GM21528 (cell line): ENCODE results near the gene ACSF3.

Experiments used
- ATAC-seq: cut with Tn5 transposase; IDR thresholded peaks from one replicate; pipeline ENCODE4 v1.9.1; 2021; ENCODE audit warnings: mild to moderate bottlenecking, moderate library complexity; ENCODE audit not compliant: unreplicated experiment, low FRiP score

Gene ACSF3

DNA sequence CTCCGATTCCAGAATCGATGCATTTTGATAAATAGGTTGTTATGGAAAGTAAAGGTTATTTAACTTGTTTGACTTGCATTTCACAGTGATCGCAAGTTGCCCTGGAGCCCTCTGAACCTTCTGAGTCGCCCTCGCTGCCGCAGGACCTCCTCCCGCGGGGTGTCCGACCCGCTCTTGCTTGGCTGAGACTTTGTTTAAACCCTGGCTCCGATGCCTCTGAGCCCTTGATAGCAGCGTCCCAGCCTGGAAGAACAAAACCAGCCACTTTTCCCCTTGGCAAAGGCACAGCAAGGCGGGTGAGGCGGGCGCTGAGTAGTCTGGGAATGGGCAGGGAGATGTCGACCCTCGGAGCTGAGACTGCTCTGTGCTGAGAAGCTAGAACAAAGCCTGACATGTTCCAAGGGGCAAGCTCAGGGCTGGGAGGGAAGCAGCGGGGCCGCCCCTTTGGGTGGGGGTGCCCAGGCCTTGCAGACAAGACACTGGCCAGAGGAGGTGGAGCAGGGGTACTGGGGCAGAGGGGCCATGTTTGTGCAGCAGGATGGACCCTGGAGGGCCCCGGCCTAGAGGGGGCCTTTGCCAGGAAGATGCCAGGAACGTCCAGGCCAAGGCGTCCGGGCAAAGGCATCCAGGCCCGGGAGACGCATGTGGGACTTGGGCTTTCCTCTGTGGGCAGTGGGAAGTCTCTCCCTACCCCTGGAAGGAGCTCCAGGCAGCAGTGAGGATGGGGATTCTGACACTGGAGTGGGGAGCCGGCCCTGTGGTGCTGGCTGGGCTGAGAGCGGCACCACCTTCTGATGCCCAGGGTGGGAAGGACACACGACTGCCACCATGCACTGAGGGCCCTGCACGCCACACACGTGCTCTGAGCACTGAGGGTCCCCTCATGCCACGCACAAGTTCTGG, 47.6 kb downstream of the ACSF3 start:
- no peak for ATAC-seq

DNA sequence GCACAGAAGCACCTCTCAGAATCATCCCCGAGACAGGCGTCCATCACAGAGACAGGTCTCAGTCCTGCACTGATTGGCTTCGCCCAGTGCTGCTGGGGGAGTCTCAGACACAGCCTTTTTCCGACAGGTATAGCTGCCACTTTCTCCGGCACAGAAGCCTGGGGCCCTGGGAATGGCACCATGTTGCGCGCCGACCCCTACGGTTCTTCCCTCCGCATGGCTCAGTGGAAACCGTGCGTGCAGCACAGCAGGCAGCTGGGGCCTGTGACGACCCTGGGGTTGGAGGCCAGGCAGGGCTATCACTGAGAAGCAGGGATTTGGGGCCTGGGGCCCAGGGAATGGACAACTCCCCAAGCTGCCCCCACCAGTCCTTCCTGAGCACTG, 48.2 kb downstream of the ACSF3 start:
- no peak for ATAC-seq

DNA sequence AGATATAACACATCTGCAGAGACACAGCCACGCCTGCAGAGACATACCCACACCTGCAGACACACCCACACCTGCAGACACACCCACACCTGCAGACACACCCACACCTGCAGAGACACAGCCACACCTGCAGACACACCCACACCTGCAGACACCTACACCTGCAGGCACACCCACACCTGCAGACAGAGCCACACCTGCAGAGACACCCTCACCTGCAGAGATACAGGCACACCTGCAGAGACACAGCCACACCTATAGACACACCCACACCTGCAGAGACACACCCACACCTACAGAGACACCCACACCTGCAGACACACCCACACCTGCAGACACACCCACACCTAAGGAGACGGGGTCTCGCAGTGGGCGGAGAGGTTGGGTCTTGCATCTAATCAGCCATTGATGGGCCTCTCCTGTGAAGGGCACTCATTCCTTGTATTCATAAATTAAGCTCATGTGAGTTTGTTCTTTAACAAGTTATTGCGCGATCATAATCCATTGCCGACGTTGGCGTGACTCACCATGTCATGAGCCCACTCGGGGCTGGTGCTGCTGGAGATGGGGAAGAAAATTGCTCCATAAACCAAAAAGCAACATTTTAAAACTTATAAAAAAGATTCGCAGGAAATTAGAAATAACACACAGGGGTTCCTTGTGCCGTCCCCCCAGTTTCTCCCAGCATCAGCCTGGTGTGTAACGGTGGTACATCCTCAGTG, 49.0 kb downstream of the ACSF3 start:
- ATAC-seq: no peak

DNA sequence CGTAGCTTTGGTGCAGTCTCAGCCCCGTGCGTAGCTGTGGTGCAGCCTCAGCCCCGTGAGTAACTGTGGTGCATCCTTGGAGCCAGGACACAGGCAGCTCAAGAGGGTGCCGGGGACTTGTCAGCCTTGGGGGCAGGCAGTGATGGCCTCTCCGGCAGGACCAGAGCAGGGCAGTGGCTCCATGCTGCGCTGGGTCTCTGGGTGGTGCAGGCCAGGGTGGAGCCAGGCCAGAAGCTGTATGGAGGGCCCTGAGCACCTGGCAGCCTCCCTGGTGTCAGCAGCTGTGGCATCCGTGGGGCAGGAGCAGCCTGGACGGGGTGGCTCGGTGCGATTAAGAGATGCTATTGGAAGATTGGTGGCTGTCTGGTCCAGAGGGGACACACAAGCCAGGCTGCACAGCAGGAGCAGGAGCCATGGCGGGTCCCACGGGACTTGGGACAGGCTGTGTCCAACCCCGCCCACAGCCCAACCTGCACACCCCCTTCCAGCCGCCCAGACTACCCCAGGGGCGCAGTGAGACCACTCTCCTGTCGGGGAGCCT, 49.6 kb downstream of the ACSF3 start:
- no peak for ATAC-seq

DNA sequence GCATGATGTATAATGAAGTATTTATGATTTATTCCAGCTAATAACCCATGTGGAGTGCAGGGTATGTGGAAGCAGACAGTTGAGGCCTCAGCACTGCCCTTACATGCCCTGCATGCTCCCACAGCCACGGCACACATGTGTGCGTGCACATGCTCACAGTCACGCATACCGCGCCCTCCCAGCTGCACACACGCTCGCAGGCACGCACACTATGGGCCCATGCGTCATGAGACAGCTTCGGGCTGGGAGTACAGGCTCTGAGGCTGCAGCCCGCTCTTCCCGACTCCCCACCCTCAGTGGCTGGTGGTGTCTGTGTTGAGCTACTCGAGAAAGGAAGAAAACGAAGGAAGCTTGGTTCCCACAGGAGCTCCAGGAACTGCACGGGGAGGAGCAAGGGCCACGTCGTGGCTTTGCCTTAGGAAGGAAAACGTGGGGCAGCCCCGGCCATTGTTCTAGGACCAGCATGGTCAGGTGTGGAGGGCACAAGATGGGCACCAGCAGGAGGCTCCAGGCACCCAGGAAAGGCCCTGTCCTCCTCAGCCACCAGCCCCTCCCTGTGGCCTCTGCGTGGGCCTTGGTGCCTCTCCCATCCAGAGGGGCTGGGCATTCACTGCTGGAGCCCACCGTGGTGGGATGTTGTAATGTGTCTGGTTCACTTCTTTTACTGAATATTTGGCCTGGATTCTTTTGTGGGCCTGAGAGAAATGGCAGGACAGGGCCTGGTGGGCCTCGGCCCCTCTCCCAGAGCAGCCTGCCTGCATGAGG, 50.4 kb downstream of the ACSF3 start:
- no peak for ATAC-seq

DNA sequence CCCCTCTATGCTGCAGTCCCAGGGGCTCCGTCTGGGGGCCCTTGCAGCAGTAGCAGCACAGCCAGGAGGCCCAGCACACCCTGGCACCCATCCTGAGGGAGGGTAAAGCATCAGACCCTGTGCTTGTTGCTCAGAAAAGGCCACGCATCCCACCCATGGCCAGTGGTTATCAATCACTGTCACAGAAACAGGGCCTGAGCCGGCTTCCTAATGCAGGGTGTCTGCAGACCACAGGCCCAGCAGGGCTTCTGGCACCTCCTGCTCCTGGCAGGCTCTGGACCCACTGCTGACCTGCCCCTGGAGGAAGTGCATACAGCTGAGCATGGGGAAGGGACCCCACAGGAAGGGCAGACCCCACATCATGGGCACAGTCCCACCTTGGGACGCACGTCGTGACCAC, 51.0 kb downstream of the ACSF3 start:
- no peak for ATAC-seq

DNA sequence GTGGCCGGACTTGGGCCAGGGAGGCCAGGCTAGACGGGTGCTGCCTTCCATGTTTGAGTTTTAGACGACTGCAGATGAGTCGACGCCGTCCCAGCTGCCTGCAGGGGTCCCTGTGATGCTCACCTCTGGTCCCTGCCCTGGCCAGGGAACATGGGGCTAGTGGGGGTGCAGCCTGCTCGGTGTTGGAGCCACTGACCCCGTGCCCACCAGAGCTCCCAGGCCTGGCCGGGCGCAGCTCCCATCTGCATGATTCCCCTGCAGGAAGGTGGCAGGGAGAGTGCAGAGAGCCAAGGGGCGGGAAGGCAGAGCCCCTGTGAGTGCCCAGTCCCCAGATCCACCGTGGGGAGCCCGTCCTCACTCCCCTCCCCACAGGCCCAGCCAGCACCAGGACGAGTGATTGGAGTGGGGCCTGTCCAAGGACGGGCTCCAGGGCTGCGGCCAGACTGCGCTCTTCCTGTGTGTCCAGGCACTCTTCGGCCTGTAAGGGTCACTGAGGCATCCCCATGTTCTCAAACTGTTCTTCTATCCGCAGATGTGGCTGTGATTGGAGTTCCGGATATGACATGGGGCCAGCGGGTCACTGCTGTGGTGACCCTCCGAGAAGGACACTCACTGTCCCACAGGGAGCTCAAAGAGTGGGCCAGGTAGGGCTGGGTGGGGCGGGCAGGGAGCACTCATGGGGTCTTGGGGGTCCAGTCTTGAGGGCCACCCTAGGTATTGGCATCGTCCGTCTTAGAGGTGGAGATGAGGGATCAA, 51.9 kb downstream of the ACSF3 start:
- no peak for ATAC-seq

DNA sequence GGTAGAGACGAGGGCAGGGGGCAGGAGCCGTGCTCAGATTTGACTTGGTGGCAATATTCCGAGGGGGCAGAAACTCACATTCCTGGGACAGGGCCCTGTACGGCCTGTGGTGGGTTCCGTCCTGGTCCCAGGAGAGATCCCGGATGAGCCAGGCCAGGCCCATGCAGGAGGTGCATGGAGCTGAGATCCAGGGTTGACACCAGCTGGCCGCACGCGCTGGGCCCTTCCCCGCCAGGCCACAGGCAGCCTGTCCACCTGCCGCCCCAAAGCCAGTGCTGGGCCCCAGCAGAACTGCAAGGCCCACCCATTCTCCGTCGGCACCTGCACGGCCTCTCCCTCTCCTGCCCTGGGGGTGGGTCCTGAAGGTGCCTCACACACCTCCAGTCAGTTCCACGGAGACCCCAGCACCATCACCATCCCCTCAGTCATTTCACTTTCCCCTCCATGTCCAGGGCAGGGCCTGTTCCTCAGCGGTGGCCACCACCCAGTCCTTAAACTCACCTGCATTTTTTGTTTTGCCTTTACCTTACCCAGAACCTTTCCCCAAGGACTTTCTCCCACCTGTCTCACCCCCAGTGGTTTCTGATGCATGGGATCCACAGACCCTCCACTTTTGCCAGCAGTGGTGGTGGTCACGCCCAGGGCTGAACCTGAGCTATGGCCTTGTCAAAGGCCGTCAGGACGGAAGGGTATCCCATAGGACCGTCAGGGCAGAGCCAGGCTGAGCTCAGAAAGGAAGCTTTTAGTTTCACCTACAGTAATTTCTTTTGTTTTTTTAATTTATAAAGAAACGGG, 52.8 kb downstream of the ACSF3 start:
- ATAC-seq: no peak

DNA sequence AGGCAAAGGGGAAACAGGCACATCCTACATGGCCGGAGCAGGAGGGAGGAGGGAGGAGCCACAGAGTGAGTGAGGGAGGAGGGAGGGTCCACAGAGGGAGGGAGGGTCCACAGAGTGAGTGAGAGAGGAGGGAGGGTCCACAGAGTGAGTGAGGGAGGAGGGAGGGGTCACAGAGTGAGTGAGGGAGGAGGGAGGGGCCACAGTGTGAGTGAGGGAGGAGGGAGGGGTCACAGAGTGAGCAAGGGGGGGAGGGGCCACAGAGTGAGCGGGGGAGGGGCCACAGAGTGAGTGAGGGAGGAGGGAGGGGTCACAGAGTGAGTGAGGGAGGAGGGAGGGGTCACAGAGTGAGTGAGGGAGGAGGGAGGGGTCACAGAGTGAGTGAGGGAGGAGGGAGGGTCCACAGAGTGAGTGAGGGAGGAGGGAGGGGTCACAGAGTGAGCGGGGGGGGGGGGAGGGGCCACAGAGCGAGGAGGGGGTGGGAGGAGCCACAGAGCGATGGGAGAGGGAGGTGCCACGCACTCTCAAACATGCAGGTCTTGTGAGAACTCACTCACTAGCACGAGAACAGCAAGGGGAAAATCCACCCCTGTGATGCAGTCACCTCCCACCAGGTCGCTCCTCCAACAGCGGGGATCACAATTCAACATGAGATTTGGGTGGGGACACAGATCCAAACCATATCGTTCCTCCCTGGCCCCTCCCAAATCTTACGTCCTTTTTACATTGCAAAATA, 53.6 kb downstream of the ACSF3 start:
- no peak for ATAC-seq

DNA sequence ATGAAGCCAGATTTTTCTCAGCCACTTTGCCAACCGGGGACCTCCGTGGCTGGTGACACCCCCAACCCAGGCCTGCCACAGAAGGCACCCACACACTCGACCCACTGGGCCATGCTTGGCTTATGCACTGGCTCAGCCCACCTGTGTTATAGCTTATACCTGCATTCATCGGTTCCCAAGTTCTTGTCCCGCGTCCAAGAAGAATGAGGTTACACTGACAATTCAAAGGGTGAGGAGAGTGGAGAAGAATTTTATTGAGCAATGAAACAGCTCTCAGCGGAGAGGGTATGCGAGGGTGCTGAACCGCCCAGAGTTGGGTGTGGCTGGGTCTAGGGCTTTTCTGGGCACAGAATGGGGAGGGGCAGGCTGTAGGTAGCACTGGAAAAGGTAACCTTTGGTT, 55.7 kb downstream of the ACSF3 start:
- no peak for ATAC-seq

DNA sequence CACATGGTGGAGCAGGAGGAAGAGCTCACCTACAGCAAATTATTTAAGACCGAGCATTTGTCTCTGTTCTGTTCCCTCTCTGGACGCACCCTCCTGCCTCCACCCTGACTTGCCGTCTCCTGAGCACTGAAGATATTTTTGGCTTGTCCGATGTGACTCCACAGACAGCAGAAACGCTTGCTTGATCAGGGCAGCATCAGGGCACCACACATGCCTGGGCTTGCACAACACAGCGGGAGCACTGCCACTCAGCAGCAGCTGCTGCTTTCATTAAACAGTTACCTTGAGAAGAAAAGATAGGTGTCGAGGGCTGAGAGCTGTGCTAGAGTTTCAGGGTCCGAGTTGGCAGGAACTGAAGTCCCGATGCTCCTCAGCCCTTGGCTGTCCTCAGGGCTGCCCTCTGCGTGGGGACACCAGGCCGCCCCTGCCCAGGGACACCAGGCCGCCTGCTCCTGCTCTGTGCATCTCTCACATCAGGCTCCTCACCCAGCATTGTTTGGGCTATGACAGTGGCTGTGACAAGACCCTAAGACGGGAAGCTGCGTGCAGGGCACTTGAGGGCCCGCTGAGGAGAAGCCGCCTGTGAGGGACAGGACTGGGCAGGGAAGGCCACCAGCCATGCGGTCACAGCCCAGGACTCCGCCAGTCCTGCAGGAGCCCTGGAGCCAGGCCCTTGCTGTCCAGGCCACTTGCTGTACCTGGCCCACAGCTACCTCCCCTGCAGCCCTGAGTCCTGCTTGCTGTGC, 56.6 kb downstream of the ACSF3 start:
- ATAC-seq: no peak

DNA sequence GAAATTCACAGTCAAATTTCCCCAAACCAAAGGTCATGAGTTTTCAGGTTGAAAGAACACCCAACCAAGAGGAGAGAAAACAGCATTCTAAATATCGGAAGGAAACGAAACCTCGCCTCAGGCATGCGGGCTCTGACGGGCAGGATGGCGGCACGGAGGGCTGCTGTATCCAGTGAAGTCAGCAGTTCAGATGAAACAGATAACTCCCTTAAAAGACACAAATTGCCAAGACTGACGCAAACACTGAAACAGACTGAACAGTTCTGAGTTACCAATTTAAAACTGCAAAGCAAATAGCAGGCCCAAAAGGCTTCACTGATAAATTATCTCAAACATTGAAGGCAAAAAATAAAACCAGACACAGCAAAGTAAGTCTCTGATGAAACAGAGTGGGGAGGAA, 57.3 kb downstream of the ACSF3 start:
- no peak for ATAC-seq

DNA sequence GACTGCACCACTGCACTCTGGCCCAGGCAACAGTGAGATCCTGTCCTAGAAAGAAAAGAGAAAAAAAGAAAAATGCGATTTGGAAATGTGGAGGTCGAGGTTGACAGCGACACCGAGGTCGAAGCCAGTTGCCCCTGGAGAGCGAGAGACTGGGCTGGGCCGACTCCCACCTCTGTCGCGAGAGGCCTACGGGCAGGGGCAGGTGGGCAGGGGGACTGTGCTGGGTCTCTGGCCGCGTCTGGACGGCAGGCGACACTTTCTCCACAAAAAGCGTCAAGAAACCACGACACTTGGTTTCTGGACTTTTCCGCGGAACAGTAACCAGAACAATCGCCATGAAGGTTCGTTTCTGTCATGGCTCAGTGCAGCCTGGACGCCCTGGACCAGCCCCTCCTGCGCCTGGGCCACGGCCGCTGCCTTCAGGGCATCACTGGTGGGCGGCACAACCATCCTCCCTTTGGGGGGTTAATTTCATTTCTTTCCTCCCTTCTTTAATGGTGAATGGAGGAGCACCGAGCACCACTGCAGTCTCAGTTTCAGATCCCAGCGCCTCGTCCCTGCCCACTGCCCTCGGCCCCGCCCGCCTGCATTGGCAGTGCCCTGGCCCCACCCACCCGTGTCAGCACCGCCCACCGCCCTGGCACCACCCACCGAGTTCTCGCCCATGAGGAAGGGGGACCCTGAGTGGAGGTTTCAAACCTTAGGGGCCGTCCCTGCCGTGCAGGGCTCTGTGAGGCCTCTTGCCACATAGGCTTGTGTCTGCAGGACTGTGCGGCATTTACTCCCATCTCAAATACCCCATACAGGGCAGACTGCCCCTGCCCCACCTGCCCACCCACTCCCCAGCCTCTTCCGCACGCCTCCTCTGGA, 59.4 kb downstream of the ACSF3 start:
- no peak for ATAC-seq

DNA sequence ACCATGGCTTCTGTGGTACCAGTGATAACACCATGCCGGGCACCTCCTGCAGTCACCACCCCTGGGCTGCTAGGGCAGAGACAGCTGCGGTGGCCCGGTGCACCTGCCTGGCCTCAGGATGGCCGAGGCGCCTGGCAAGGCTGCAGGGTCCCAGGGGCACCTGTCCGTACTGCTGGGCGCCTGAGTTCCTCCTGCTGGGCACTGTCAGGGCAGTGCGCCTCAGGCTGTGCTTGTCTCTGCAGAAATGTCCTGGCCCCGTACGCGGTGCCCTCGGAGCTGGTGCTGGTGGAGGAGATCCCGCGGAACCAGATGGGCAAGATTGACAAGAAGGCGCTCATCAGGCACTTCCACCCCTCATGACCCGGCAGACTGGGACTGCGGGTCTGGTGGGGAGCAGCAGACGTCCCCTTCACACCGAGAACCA, 60.2 kb downstream of the ACSF3 start:
- ATAC-seq: no peak

DNA sequence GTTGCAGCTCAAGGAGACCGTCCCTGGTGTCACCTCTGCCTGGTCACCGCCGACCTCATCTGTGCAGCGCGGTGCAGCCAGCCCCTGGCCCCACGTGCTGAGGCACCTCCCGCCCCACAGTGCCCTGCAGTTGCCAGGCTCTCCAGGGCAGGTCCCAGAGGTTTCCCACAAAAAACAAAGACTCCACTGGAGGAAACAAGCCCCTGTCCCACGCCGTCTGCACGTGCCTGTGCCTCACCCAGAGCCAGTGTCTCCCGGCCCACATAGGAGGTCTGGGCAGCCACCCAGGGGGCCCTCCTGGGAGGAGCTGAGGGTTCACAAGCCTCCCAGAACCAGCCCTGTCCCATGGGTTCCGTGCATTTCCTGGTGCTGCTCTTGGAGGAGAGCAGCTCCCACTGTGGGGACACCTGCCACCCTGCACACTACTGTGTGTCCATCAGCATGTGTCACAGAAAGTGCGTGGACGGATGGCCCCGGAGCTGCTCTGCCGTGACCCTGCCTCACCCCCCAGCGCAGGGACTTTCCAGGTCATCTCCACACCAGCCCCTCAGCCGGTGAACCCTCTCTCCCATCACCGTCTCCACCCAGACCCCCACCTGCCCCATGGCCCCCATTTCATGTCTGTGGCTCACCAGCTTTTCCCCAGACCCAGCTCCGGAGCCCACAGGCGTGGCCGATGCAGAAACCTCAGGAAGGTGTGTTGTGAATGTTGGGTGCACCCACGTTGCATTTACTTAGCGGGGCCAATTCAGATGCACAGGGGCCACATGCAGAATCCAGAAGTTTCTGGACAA, 60.9 kb downstream of the ACSF3 start:
- ATAC-seq: no peak

DNA sequence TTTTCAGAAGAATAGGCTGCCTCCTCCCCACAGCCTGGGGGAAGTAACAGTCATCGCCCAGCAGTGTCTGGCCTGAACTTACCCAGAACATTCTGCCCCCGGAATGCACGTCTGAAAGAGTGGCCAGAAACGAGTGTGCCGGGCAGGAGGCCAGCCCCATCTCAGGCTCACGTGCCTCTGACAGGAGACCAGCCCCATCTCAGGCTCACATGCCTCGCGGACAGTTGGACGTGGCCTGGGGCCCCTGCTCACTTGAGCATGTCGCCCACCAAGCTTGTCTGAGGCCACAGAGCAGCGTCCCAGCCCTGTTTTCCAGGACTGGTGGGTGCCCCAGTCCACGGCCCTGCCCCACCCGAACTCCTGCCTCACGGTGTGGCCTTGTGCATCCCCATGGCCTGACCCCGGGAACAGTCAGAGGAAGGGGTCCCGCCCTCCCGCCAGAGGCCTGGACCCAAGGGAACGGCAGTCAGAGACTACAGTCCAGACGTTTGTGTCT, 61.6 kb downstream of the ACSF3 start:
- ATAC-seq: no peak
